Mesendoderm (in vitro differentiated cells): ENCODE data around the gene WDR1. TPM values are rescaled to one million over a fixed set of nuclear protein-coding genes. Genes with fewer than 3 reads are reported as not detected.
A peak's percentile ranks its signal among the peaks of the same experiment; 100 is the strongest.

ENCODE experiments used
- DNase-seq: peaks from one replicate; pipeline ENCODE4 v3.0.0; 2013
- H2AK5ac ChIP-seq: 2 replicates; pipeline ENCODE4 v1.6.1; 2013; ENCODE audit warnings: low read length, inconsistent platforms
- H2BK120ac ChIP-seq: 2 replicates; pipeline ENCODE4 v1.6.1; 2013; ENCODE audit warnings: low read depth, mild to moderate bottlenecking, low read length, moderate library complexity, mixed read lengths
- H2BK15ac ChIP-seq: replicated peaks from 2 replicates; pipeline ENCODE4 v1.6.1; 2013; ENCODE audit warnings: low read depth, mild to moderate bottlenecking, moderate library complexity
- H2BK5ac ChIP-seq: 2 replicates; pipeline ENCODE4 v1.6.1; 2013; ENCODE audit warnings: low read length, inconsistent platforms
- H3K18ac ChIP-seq: 2 replicates; pipeline ENCODE4 v1.6.1; 2013; ENCODE audit warnings: mild to moderate bottlenecking, low read length, mixed read lengths
- H3K23ac ChIP-seq: one replicate; pipeline ENCODE4 v1.6.1; 2013; ENCODE audit warnings: low read length
- H3K27ac ChIP-seq: 2 replicates; pipeline ENCODE4 v1.5.1; 2013; ENCODE audit warnings: low read depth, mild to moderate bottlenecking, inconsistent platforms, low read length, moderate library complexity
- H3K27me3 ChIP-seq: 2 replicates; pipeline ENCODE4 v1.6.1; 2013; ENCODE audit warnings: low read length, control low read depth, mild to moderate bottlenecking, inconsistent platforms; ENCODE audit not compliant: insufficient read depth, poor library complexity
- H3K36me3 ChIP-seq: 2 replicates; pipeline ENCODE4 v1.6.1; 2013; ENCODE audit warnings: low read length, inconsistent platforms; ENCODE audit not compliant: control insufficient read depth, insufficient read depth
- H3K4ac ChIP-seq: one replicate; pipeline ENCODE4 v1.6.1; 2013; ENCODE audit warnings: low read depth, mild to moderate bottlenecking, low read length, moderate library complexity
- H3K4me1 ChIP-seq: 2 replicates; pipeline ENCODE4 v1.6.1; 2013; ENCODE audit warnings: low read depth, low read length, inconsistent platforms; ENCODE audit not compliant: control insufficient read depth
- H3K4me2 ChIP-seq: 2 replicates; pipeline ENCODE4 v1.6.1; 2013; ENCODE audit warnings: low read length
- H3K4me3 ChIP-seq: 2 replicates; pipeline ENCODE4 v1.5.1; 2013; ENCODE audit warnings: mild to moderate bottlenecking, low read length
- H3K56ac ChIP-seq: one replicate; pipeline ENCODE4 v1.6.1; 2013; ENCODE audit warnings: low read length
- H3K79me1 ChIP-seq: 2 replicates; pipeline ENCODE4 v1.6.1; 2013; ENCODE audit warnings: low read length, inconsistent platforms
- H3K79me2 ChIP-seq: 2 replicates; pipeline ENCODE4 v1.6.1; 2013; ENCODE audit warnings: mild to moderate bottlenecking, low read length; ENCODE audit not compliant: control insufficient read depth, insufficient read depth
- H3K9ac ChIP-seq: 2 replicates; pipeline ENCODE4 v1.6.1; 2013; ENCODE audit warnings: low read length, inconsistent platforms
- H4K5ac ChIP-seq: one replicate; pipeline ENCODE4 v1.6.1; 2013; ENCODE audit warnings: low read length
- H4K8ac ChIP-seq: one replicate; pipeline ENCODE4 v1.6.1; 2013; ENCODE audit warnings: low read depth, mild to moderate bottlenecking, control low read depth, low read length, moderate library complexity
- WGBS: extraction: QIAGEN DNeasy Blood & Tissue Kit; methylation state at CpG from one replicate; pipeline ENCODE4 v1.1.7; 2013; ENCODE audit warnings: low lambda C conversion rate, missing lambda C conversion rate; ENCODE audit not compliant: insufficient coverage; ENCODE audit errors: extremely low coverage; 5-methylcytosine and 5-hydroxymethylcytosine counted together
- polyA plus RNA-seq, 2 experiments: library from polyadenylated mRNA; stranded (reverse); fragments of 200-250 nt; gene quantifications; one replicate each; pipeline ENCODE4 v1.2.3, GENCODE V29; 2013

The WDR1 gene, protein sequence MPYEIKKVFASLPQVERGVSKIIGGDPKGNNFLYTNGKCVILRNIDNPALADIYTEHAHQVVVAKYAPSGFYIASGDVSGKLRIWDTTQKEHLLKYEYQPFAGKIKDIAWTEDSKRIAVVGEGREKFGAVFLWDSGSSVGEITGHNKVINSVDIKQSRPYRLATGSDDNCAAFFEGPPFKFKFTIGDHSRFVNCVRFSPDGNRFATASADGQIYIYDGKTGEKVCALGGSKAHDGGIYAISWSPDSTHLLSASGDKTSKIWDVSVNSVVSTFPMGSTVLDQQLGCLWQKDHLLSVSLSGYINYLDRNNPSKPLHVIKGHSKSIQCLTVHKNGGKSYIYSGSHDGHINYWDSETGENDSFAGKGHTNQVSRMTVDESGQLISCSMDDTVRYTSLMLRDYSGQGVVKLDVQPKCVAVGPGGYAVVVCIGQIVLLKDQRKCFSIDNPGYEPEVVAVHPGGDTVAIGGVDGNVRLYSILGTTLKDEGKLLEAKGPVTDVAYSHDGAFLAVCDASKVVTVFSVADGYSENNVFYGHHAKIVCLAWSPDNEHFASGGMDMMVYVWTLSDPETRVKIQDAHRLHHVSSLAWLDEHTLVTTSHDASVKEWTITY
- 261 TPM for polyA plus RNA-seq (2013, experiment 1 of 2)
- 261 TPM for polyA plus RNA-seq (2013, experiment 2 of 2)

DNA sequence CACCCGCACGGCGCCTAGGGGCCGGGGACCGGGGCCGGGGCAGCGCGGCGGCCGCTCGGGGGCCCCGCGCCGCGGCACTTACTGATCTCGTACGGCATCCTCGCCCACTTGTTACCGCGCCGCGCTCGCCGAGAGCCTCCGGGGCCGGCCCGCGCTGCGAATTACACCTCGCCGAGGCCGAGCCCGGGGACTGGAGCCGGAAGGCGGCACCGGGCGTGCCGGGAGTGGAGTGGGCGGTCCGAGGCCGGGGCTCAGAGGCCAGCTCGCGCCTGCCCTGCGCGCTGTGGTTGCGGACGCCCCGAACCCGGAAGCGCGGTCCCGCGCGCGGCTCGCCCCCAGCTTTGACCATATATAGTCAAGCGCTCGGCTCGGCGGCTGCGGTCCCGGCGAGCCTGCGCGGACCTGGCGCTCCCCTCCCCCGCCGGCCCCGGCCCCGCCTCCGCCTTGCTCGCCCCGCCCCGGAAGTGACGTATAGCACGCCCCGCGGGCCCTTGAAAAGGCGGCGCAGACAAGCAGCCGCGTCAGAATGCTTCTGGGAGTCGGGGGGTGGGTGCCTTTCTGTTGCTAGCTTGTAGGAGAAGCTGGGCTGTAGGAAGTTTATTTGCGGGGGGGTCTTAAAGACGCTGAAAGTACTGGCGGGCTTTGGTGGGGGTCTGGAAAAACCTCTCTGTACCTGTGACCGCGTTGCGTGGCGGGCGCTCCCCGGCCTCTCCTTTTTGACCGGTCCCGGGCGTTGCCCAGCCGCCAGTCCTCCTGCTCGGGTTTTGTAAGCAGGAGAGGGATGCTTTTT, at the start of gene WDR1:
Gene WDR1, minus strand, starts transcription at position 231 of the 790 bp plus-strand sequence. Its CDS starts 133 bp downstream, at position 98.
- H4K8ac ChIP-seq: peak within 1 kb of the TSS; percentile 83
- H3K56ac ChIP-seq: peak within 1 kb of the TSS; percentile 94
- peak within 1 kb of the TSS; percentile 96 for H3K18ac ChIP-seq
- peak within 1 kb of the TSS; percentile 91 for H3K9ac ChIP-seq
- DNase-seq: peak; percentile 96
- H3K27ac ChIP-seq: peak within 1 kb of the TSS; percentile 89
- peaks cover 9% of the 10 kb centered on the region for H3K4me1 ChIP-seq
- peak within 1 kb of the TSS; percentile 90 for H3K4me2 ChIP-seq
- no peak within 1 kb of the TSS for H4K5ac ChIP-seq
- H2AK5ac ChIP-seq: no peak within 1 kb of the TSS
- H3K36me3 ChIP-seq: peaks cover 3% of the 10 kb centered on the region
- H3K79me1 ChIP-seq: peaks cover 10% of the 10 kb centered on the region
- H3K27me3 ChIP-seq: no peaks in the 10 kb centered on the region
- H3K23ac ChIP-seq: peak within 1 kb of the TSS; percentile 50
- peaks cover 43% of the 10 kb centered on the region for H3K79me2 ChIP-seq
- peak within 1 kb of the TSS; percentile 93 for H2BK120ac ChIP-seq
- H3K4me3 ChIP-seq: peak within 1 kb of the TSS; percentile 86
- no peak within 1 kb of the TSS for H2BK15ac ChIP-seq
- H3K4ac ChIP-seq: peak within 1 kb of the TSS; percentile 98
- H2BK5ac ChIP-seq: no peak within 1 kb of the TSS
- no CpG with 5 or more reads among the region's 97 CpGs for WGBS

DNA sequence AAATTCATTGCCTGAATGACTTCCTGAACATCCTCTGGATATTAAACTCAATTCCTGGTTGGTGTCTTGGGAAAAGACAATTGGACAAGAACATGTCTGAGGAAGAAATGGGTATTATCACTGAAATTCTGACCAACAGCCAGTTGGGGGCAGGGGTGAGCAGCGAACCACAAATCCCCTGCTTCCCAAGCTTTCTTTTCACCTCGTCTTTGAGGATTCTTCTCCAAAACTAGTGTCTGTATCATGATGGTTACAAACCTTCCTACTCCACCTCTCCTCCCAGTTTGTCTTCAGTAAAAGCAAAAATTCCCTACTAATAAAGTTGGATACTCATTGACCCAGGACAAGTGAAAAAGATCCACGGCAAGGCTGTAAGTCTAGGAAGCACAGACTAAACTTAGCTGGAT, 48.3 kb upstream of the WDR1 start:
- DNase-seq: peak; percentile 54
- Histone ChIP-seq H3K36me3 (no peaks in the 10 kb centered on the region), H3K56ac (no peak overlapping the region), H3K79me2 (no peaks in the 10 kb centered on the region), H3K4ac (no peak overlapping the region), H2BK120ac (no peak overlapping the region), H3K79me1 (no peaks in the 10 kb centered on the region), H4K8ac (no peak overlapping the region), H3K27ac (no peak overlapping the region), H3K9ac (no peak overlapping the region), H3K23ac (no peak overlapping the region), H4K5ac (no peak overlapping the region), H3K4me3 (no peak overlapping the region), H2BK15ac (no peak overlapping the region), H2BK5ac (no peak overlapping the region), H3K4me1 (no peaks in the 10 kb centered on the region), H3K4me2 (no peak overlapping the region), H3K18ac (no peak overlapping the region), H3K27me3 (no peaks in the 10 kb centered on the region), H2AK5ac (no peak overlapping the region)
- WGBS: no CpG with 5 or more reads among the region's 3 CpGs

DNA sequence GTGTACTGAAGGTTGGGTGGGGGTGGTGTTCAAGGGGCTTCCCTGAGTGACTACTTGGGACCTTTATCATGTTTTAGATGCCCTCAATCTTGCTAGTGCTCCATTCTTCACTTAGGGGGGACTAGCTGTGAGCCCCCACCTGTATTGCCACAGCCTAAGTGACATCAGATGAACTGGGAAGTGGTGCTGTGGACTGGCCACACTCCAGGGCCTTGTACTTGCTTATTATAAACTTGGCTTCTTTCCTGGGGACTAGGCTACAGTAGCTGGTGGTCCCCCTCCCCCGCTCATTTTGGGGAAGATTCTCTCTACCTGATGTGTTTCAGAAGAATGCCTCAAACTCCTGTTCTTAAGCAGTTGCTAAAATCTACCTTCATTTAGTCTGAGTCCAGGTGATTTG, 46.7 kb upstream of the WDR1 start:
- Histone ChIP-seq H3K23ac (no peak overlapping the region), H3K79me2 (no peaks in the 10 kb centered on the region), H3K4ac (no peak overlapping the region), H3K4me1 (no peaks in the 10 kb centered on the region), H4K5ac (no peak overlapping the region), H3K4me3 (no peak overlapping the region), H2AK5ac (no peak overlapping the region), H3K18ac (no peak overlapping the region), H3K27me3 (no peaks in the 10 kb centered on the region), H2BK5ac (no peak overlapping the region), H3K79me1 (no peaks in the 10 kb centered on the region), H3K4me2 (no peak overlapping the region), H2BK15ac (no peak overlapping the region), H2BK120ac (no peak overlapping the region), H4K8ac (no peak overlapping the region), H3K56ac (no peak overlapping the region), H3K27ac (no peak overlapping the region), H3K9ac (no peak overlapping the region), H3K36me3 (no peaks in the 10 kb centered on the region)
- DNase-seq: no peak
- no CpG with 5 or more reads among the region's 1 CpG for WGBS

DNA sequence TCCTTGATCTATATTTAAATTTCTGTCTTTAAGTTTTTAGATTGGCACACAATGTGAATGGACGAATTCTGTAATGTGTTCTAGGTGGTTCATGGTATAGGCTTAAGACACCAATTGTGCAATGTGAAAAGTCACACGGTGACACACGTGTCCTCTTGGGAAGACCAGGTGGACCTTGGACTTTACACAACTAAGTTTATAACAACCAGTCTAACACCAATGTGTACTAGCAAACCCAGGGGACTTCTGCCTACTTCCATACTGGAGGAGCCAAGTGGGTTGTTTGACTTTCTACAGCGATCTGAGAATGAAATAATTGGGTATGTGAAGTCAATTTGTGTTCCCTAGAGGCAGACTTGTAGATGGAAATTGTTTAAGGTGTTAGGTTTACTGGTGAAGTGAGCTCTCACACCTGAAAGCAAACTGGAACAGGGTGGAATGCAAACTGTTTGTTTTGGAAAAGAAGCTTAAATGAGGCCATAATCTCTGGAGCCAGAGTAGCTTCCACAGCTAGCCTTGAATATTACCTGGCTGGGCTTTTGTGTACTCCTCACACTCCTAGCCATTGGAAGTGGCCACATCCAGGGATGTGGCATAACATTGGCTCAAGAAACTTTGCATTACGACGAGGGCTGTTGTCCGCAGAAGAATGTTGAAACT, 45.9 kb upstream of the WDR1 start:
- no peak overlapping the region for H2BK5ac ChIP-seq
- H2BK120ac ChIP-seq: no peak overlapping the region
- no peak for DNase-seq
- no peaks in the 10 kb centered on the region for H3K4me1 ChIP-seq
- H3K36me3 ChIP-seq: no peaks in the 10 kb centered on the region
- no peak overlapping the region for H3K4me3 ChIP-seq
- no peak overlapping the region for H4K8ac ChIP-seq
- no peak overlapping the region for H3K9ac ChIP-seq
- no peaks in the 10 kb centered on the region for H3K79me1 ChIP-seq
- no peak overlapping the region for H3K18ac ChIP-seq
- H4K5ac ChIP-seq: no peak overlapping the region
- H2AK5ac ChIP-seq: no peak overlapping the region
- H3K4me2 ChIP-seq: no peak overlapping the region
- no peak overlapping the region for H3K23ac ChIP-seq
- no peak overlapping the region for H3K56ac ChIP-seq
- H3K4ac ChIP-seq: no peak overlapping the region
- H3K79me2 ChIP-seq: no peaks in the 10 kb centered on the region
- WGBS: no CpG with 5 or more reads among the region's 7 CpGs
- H2BK15ac ChIP-seq: no peak overlapping the region
- H3K27ac ChIP-seq: no peak overlapping the region
- no peaks in the 10 kb centered on the region for H3K27me3 ChIP-seq

DNA sequence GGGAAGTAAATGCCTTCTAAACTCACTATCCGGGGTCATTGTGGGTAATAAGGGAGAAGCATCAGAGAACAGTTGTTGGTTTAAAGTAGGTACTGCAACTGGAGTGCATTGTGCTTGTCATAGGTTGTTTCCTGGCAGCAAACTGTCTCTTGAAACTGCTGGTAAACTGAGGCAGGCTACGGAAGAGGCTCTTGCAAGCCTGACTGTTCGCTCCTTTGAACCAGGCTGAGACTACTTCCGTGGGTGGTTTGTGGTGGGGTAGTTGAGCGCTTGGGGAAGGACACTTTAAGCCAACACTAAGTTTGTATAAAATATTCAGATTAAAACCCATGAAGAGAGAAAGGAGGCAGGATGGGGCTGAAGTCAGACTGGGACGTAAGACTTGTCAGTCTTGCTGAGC, 45.2 kb upstream of the WDR1 start:
- H3K27ac ChIP-seq: no peak overlapping the region
- WGBS: no CpG with 5 or more reads among the region's 6 CpGs
- no peak overlapping the region for H4K8ac ChIP-seq
- H3K56ac ChIP-seq: no peak overlapping the region
- H3K4me2 ChIP-seq: no peak overlapping the region
- no peaks in the 10 kb centered on the region for H3K79me1 ChIP-seq
- H4K5ac ChIP-seq: no peak overlapping the region
- H2BK15ac ChIP-seq: no peak overlapping the region
- H3K4me3 ChIP-seq: no peak overlapping the region
- H3K18ac ChIP-seq: no peak overlapping the region
- no peaks in the 10 kb centered on the region for H3K4me1 ChIP-seq
- no peak overlapping the region for H3K4ac ChIP-seq
- H3K36me3 ChIP-seq: no peaks in the 10 kb centered on the region
- DNase-seq: no peak
- no peaks in the 10 kb centered on the region for H3K79me2 ChIP-seq
- no peak overlapping the region for H2BK120ac ChIP-seq
- no peaks in the 10 kb centered on the region for H3K27me3 ChIP-seq
- H2AK5ac ChIP-seq: no peak overlapping the region
- no peak overlapping the region for H2BK5ac ChIP-seq
- H3K9ac ChIP-seq: no peak overlapping the region
- no peak overlapping the region for H3K23ac ChIP-seq
